Fibroblast of upper back skin (primary cell): ENCODE results near the gene CRYBG3.
A peak's percentile ranks its signal among the peaks of the same experiment; 100 is the strongest.

ENCODE experiments used
- DNase-seq: peaks from one replicate; pipeline ENCODE4 v3.0.0-alpha.2; 2013

CRYBG3 gene

GRCh38 chr3:97949743-97950142 lies 127.9 kb downstream of the CRYBG3 start:
- no peak for DNase-seq

GRCh38 chr3:97950360-97950759 lies 128.5 kb downstream of the CRYBG3 start:
- no peak for DNase-seq

- no peak for DNase-seq
These were observed 130.5 kb downstream of the CRYBG3 start for GRCh38 chr3:97952280-97952679.

- no peak for DNase-seq
These were observed 131.1 kb downstream of the CRYBG3 start for GRCh38 chr3:97952872-97953271.

GRCh38 chr3:97954228-97954827 lies 132.5 kb downstream of the CRYBG3 start:
- no peak for DNase-seq

GRCh38 chr3:97956051-97956450 lies 134.2 kb downstream of the CRYBG3 start:
- DNase-seq = no peak

GRCh38 chr3:97957617-97958311 lies 136.0 kb downstream of the CRYBG3 start:
- no peak for DNase-seq

- peak; percentile 41 for DNase-seq
These were observed 136.6 kb downstream of the CRYBG3 start for GRCh38 chr3:97958396-97958795.

GRCh38 chr3:97958796-97959195 lies 137.0 kb downstream of the CRYBG3 start:
- no peak for DNase-seq

GRCh38 chr3:97959872-97960271 lies 138.1 kb downstream of the CRYBG3 start:
- DNase-seq = no peak

GRCh38 chr3:97960551-97960950 lies 138.7 kb downstream of the CRYBG3 start:
- no peak for DNase-seq

- peak; percentile 45 for DNase-seq
These were observed 139.4 kb downstream of the CRYBG3 start for GRCh38 chr3:97960993-97961766.

- no peak for DNase-seq
These were observed 146.2 kb downstream of the CRYBG3 start for GRCh38 chr3:97967966-97968365.

- DNase-seq = no peak
These were observed 146.6 kb downstream of the CRYBG3 start for GRCh38 chr3:97968376-97968775.

- no peak for DNase-seq
These were observed 147.7 kb downstream of the CRYBG3 start for GRCh38 chr3:97969541-97969940.

GRCh38 chr3:97970156-97970555 lies 148.3 kb downstream of the CRYBG3 start:
- DNase-seq = no peak

- DNase-seq = no peak
These were observed 149.3 kb downstream of the CRYBG3 start for GRCh38 chr3:97970956-97971620.

- peak; percentile 61 for DNase-seq
These were observed 150.1 kb downstream of the CRYBG3 start, which contains the start of gene RIOX2 for GRCh38 chr3:97971679-97972567. RIOX2 (minus strand) TSS chr3:97972431; CDS start chr3:97967593, 4,838 bp downstream.

- DNase-seq = no peak
These were observed 151.2 kb downstream of the CRYBG3 start for GRCh38 chr3:97972976-97973375.

- no peak for DNase-seq
These were observed 153.2 kb downstream of the CRYBG3 start for GRCh38 chr3:97974996-97975395.

GRCh38 chr3:97975466-97975865 lies 153.7 kb downstream of the CRYBG3 start:
- no peak for DNase-seq

- DNase-seq = no peak
These were observed 157.8 kb downstream of the CRYBG3 start for GRCh38 chr3:97979610-97980009.
